IPS-11a (cell line): Measurements from ENCODE around the gene PIEZO2.

Experiments used
- H3K4me3 ChIP-seq: one replicate; pipeline ENCODE4 v1.5.1; 2013; ENCODE audit warnings: low read depth, low read length, control low read depth

Gene PIEZO2

GRCh38 chr18:11070593-11070992 lies 78.8 kb downstream of the PIEZO2 start:
- no peak overlapping the region for H3K4me3 ChIP-seq

GRCh38 chr18:11066038-11066437 lies 83.3 kb downstream of the PIEZO2 start:
- H3K4me3 ChIP-seq = no peak overlapping the region

GRCh38 chr18:11064727-11065460 lies 84.5 kb downstream of the PIEZO2 start:
- H3K4me3 ChIP-seq = no peak overlapping the region

- H3K4me3 ChIP-seq = no peak overlapping the region
Observed at GRCh38 chr18:11064106-11064505, 85.3 kb downstream of the PIEZO2 start.

GRCh38 chr18:11055721-11056120 lies 93.6 kb downstream of the PIEZO2 start:
- H3K4me3 ChIP-seq = no peak overlapping the region

- no peak overlapping the region for H3K4me3 ChIP-seq
Observed at GRCh38 chr18:11054497-11054896, 94.9 kb downstream of the PIEZO2 start.

- H3K4me3 ChIP-seq = no peak overlapping the region
Observed at GRCh38 chr18:11053293-11053692, 96.1 kb downstream of the PIEZO2 start.

GRCh38 chr18:11052800-11053199 lies 96.6 kb downstream of the PIEZO2 start:
- no peak overlapping the region for H3K4me3 ChIP-seq

- H3K4me3 ChIP-seq = no peak overlapping the region
Observed at GRCh38 chr18:11051462-11051861, 97.9 kb downstream of the PIEZO2 start.

- no peak overlapping the region for H3K4me3 ChIP-seq
Observed at GRCh38 chr18:11050966-11051365, 98.4 kb downstream of the PIEZO2 start.

- no peak overlapping the region for H3K4me3 ChIP-seq
Observed at GRCh38 chr18:11047817-11048216, 101.6 kb downstream of the PIEZO2 start.

- H3K4me3 ChIP-seq = no peak overlapping the region
Observed at GRCh38 chr18:11047156-11047555, 102.2 kb downstream of the PIEZO2 start.

GRCh38 chr18:11046140-11046539 lies 103.2 kb downstream of the PIEZO2 start:
- no peak overlapping the region for H3K4me3 ChIP-seq

GRCh38 chr18:11043694-11044093 lies 105.7 kb downstream of the PIEZO2 start:
- no peak overlapping the region for H3K4me3 ChIP-seq

GRCh38 chr18:11042247-11042646 lies 107.1 kb downstream of the PIEZO2 start:
- H3K4me3 ChIP-seq = no peak overlapping the region

- H3K4me3 ChIP-seq = no peak overlapping the region
Observed at GRCh38 chr18:11040823-11041656, 108.3 kb downstream of the PIEZO2 start.

- no peak overlapping the region for H3K4me3 ChIP-seq
Observed at GRCh38 chr18:11040359-11040758, 109.0 kb downstream of the PIEZO2 start.

- H3K4me3 ChIP-seq = no peak overlapping the region
Observed at GRCh38 chr18:11037533-11038240, 111.7 kb downstream of the PIEZO2 start.

GRCh38 chr18:11035814-11036495 lies 113.4 kb downstream of the PIEZO2 start:
- H3K4me3 ChIP-seq = no peak overlapping the region

- no peak overlapping the region for H3K4me3 ChIP-seq
Observed at GRCh38 chr18:11035376-11035775, 114.0 kb downstream of the PIEZO2 start.

GRCh38 chr18:11034884-11035283 lies 114.5 kb downstream of the PIEZO2 start:
- H3K4me3 ChIP-seq = no peak overlapping the region
